ENCODE measurements around the gene C20orf202.
A peak's percentile ranks its signal among the peaks of the same experiment; 100 is the strongest.
"Not testable (repeated sequence)": the region's sequence is repeated elsewhere in the genome, so short reads cannot be mapped to it uniquely, and the experiment has no call there.

Gene C20orf202

DNA sequence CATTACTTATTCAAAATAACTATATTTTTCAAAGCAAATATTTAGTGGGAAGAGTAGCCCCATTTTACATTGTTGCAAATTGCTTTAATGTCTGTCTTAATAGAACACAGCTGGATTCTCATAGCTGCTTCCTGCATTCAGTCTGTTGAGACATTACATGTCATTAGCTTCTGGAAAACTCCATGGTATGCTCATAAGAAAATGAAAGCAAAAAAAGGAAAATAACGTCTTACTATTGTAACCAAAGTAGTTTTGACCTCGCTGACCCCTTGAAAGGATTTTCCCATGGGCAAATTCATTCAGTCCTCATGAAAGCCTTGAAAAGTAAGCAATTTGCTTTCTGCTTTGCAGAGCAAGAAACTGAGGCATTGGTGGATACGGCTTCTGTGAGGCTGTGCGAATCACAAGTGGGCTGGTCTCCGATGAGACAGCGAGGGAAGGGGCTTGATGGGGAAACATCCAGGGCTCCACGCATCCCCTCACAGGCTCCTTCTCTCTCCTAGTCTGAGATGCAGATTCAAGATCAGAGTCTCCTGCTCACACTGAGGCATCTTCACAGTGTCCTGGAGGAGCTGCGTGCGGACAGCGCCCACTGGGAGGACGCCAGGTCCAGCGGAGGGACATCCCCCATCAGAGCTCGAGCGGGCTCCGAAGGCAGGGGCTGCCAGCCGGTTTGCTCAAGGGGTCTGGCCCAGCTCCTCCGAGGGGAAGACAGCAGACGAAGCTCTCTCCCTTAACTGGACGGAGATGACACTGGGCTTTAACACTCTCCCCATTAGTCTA is 3.3 kb downstream of the C20orf202 start:
- Mint-ChIP-seq H3K36me3 (ENCODE audit: low read depth) (no peaks in the 10 kb centered on the region), H3K9me3 (no peaks in the 10 kb centered on the region), H3K4me3 (no peak overlapping the region), H3K4me1 (ENCODE audit: low read depth) (no peaks in the 10 kb centered on the region), H3K27me3 (ENCODE audit: low read depth) (peaks cover 25% of the 10 kb centered on the region), H3K27ac (no peak overlapping the region)
- DNase-seq (ENCODE audit: low spot score), result no peak

DNA sequence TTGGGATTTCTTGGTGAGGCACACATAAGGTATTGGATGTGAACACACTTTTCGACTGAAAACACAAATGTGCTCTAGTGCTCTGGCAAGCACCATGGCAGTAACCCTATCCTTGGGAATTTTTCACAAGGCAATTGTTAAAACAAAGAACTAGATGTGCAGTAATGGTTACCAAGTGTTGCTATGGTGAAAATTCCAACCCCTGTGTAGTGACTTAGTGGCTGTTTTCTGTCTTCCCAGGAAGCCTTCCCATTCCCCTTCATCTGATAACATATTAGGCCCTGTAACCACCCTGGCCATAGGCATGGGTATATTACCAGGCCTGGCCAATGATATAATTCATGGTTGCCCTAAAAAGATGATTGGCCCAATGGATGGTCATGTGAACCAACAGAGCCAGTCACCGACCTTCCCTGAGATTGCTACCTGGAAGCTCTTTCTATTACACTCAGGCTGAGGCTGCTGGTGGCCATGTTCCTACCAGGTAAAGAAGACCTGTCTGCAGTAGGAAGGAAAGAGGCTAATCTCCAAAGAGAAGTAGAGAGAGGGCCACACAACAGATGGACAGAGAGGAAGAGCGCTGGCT is 4.1 kb downstream of the C20orf202 start:
- H3K27me3 Mint-ChIP-seq (ENCODE audit: low read depth), result peaks cover 25% of the 10 kb centered on the region
- H3K36me3 Mint-ChIP-seq (ENCODE audit: low read depth), result no peaks in the 10 kb centered on the region
- no peaks in the 10 kb centered on the region for H3K9me3 Mint-ChIP-seq
- H3K27ac Mint-ChIP-seq, result no peak overlapping the region
- H3K4me3 Mint-ChIP-seq, result no peak overlapping the region
- DNase-seq (ENCODE audit: low spot score), result no peak
- no peaks in the 10 kb centered on the region for H3K4me1 Mint-ChIP-seq (ENCODE audit: low read depth)

- H3K27me3 Mint-ChIP-seq (ENCODE audit: low read depth), result peaks cover 20% of the 10 kb centered on the region
- no peak overlapping the region for H3K27ac Mint-ChIP-seq
- H3K36me3 Mint-ChIP-seq (ENCODE audit: low read depth), result no peaks in the 10 kb centered on the region
These were observed 6.5 kb downstream of the C20orf202 start for GRCh38 chr20:1209447-1210387.

GRCh38 chr20:1210501-1210900 is 7.2 kb downstream of the C20orf202 start:
- peaks cover 20% of the 10 kb centered on the region for H3K27me3 Mint-ChIP-seq (ENCODE audit: low read depth)
- DNase-seq (ENCODE audit: low spot score), result no peak
- H3K27ac Mint-ChIP-seq, result no peak overlapping the region
- no peaks in the 10 kb centered on the region for H3K9me3 Mint-ChIP-seq
- H3K36me3 Mint-ChIP-seq (ENCODE audit: low read depth), result no peaks in the 10 kb centered on the region
- no peak overlapping the region for H3K4me3 Mint-ChIP-seq
- peaks cover 18% of the 10 kb centered on the region for H3K4me1 Mint-ChIP-seq (ENCODE audit: low read depth)

More at GRCh38 chr20:1209447-1210387, 6.5 kb downstream of the C20orf202 start:
- no peak for DNase-seq (ENCODE audit: low spot score)
- peaks cover 10% of the 10 kb centered on the region for H3K4me1 Mint-ChIP-seq (ENCODE audit: low read depth)
- no peak overlapping the region for H3K4me3 Mint-ChIP-seq
- H3K9me3 Mint-ChIP-seq, result no peaks in the 10 kb centered on the region

GRCh38 chr20:1212023-1212422 is 8.8 kb downstream of the C20orf202 start:
- Mint-ChIP-seq H3K27ac (no peak overlapping the region), H3K9me3 (no peaks in the 10 kb centered on the region), H3K4me1 (ENCODE audit: low read depth) (peaks cover 27% of the 10 kb centered on the region), H3K36me3 (ENCODE audit: low read depth) (no peaks in the 10 kb centered on the region), H3K4me3 (no peak overlapping the region), H3K27me3 (ENCODE audit: low read depth) (peaks cover 20% of the 10 kb centered on the region)
- DNase-seq (ENCODE audit: low spot score), result no peak

DNA sequence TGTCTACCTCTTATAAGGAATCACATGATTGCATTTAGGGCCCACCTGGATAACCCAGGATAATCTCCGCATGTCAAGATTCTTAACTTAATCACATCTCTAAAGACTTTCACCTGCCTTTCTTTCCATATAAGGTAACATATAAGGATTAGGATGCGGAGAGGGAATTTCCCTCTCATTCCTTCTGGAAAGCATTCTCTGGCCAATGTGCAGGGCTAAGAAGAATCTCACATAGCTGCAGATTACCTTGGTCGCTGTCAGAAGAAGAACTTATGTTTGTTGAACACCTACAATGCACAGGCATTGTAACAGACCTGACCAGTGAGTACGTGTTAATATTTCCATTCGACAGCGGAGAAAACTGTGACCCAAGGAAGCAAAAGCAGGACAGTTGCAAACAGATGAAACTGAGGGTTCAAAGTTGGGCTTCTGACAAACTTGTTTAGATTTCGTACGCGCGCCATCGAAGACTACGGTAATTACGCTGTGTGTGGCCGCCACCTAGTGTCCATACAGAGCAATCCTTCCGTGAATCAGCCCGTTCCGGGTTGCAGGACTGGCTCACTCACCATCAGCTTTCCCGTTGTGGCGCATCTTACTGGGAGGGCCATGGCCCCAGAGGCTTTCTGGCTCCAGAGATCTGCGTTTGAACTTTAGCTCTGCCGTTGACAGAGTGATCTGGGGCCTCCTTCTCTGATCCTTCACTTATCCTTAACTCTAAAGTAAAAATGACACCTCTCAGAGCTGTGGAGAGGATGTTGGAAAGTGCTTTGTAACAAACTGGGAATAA is 9.5 kb downstream of the C20orf202 start:
- Mint-ChIP-seq H3K27ac (no peak overlapping the region), H3K27me3 (ENCODE audit: low read depth) (peaks cover 18% of the 10 kb centered on the region), H3K4me3 (no peak overlapping the region), H3K36me3 (ENCODE audit: low read depth) (no peaks in the 10 kb centered on the region), H3K9me3 (no peaks in the 10 kb centered on the region), H3K4me1 (ENCODE audit: low read depth) (peaks cover 27% of the 10 kb centered on the region)
- peak; percentile 67 for DNase-seq (ENCODE audit: low spot score)

DNA sequence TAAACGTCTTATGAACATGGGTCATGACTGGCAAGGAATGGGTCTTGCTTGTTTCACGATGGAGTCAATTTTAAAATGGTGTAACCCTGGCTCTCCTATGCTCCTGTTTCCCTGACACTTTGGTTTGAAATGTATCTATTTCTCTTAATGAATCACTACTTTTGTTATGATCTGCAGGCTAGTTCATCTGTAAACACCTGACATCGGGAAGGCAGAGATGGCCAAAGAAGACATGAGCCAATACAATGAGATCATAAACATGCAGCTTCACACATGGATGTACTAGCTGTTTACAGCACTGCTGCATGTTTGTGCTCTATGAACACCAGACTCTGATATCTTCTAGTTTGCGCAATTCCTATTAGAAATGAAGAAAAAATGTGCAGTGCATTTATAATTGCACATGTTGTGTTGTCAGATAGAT is 11.6 kb downstream of the C20orf202 start:
- no peak for DNase-seq (ENCODE audit: low spot score)
- Mint-ChIP-seq H3K4me1 (ENCODE audit: low read depth) (peaks cover 27% of the 10 kb centered on the region), H3K4me3 (peak overlapping the region; percentile 63), H3K27ac (no peak overlapping the region), H3K9me3 (no peaks in the 10 kb centered on the region), H3K27me3 (ENCODE audit: low read depth) (peaks cover 12% of the 10 kb centered on the region), H3K36me3 (ENCODE audit: low read depth) (no peaks in the 10 kb centered on the region)

DNA sequence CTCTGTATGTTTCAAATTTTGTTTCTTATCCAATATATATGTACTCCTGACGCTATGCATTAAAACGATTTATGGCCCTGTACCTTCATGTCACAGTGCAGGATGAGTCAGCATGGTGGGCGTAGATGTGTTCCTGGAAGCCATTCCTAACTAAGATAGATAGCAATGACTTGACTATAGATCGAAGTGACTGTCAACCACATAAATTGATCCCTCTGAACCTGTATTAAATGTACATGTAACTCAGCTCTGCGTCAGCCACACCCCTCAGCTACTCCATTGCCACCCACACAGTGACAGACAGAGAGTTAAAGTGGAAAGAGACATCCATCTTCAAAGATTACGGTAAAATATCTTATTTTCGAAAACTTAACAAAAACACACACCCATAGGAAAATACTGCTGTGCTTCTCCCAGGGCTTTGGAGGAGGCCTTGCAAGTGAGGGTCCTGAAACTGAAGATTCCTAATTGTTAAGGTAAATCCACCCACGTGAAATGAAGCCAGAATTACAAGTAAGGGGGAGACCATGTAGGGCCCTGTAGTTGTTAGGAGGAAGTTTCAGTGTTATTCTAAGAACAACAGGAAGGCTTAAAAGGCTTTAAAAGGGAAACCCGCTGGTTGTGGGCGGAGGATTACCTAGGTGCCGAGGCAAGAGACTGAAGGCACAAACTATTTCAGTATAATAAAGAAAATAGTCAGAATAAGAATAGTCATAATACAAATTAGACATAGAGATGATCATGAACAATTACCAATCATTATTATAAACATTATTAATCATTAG is 12.3 kb downstream of the C20orf202 start:
- peak; percentile 74 for DNase-seq (ENCODE audit: low spot score)
- no peaks in the 10 kb centered on the region for H3K9me3 Mint-ChIP-seq
- H3K4me3 Mint-ChIP-seq, result peak overlapping the region; percentile 63
- H3K27me3 Mint-ChIP-seq (ENCODE audit: low read depth), result peaks cover 14% of the 10 kb centered on the region
- H3K4me1 Mint-ChIP-seq (ENCODE audit: low read depth), result peaks cover 27% of the 10 kb centered on the region
- no peaks in the 10 kb centered on the region for H3K36me3 Mint-ChIP-seq (ENCODE audit: low read depth)
- H3K27ac Mint-ChIP-seq, result peak overlapping the region; percentile 89

- not testable (repeated sequence) for H3K36me3 Mint-ChIP-seq (ENCODE audit: low read depth); H3K27ac Mint-ChIP-seq; H3K4me3 Mint-ChIP-seq; DNase-seq (ENCODE audit: low spot score); H3K9me3 Mint-ChIP-seq
- H3K27me3 Mint-ChIP-seq (ENCODE audit: low read depth), result peaks cover 26% of the 10 kb centered on the region
- H3K4me1 Mint-ChIP-seq (ENCODE audit: low read depth), result peaks cover 27% of the 10 kb centered on the region
These were observed 13.5 kb downstream of the C20orf202 start for GRCh38 chr20:1216527-1217427.

DNA sequence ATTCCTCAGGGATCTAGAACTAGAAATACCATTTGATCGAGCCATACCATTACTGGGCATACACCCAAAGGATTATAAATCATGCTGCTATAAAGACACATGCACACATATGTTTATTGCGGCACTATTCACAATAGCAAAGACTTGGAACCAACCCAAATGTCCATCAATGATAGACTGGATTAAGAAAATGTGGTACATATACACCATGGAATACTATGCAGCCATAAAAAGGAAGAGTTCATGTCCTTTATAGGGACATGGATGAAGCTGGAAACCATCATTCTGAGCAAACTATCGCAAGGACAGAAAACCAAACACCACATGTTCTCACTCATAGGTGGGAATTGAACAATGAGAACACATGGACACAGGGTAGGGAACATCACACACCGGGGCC is 19.5 kb downstream of the C20orf202 start:
- H3K36me3 Mint-ChIP-seq (ENCODE audit: low read depth); H3K9me3 Mint-ChIP-seq; DNase-seq (ENCODE audit: low spot score); H3K27ac Mint-ChIP-seq; H3K4me3 Mint-ChIP-seq: not testable (repeated sequence)
- Mint-ChIP-seq H3K27me3 (ENCODE audit: low read depth) (peaks cover 52% of the 10 kb centered on the region), H3K4me1 (ENCODE audit: low read depth) (peaks cover 14% of the 10 kb centered on the region)

GRCh38 chr20:1224205-1224890 is 21.1 kb downstream of the C20orf202 start:
- Mint-ChIP-seq H3K36me3 (ENCODE audit: low read depth) (no peaks in the 10 kb centered on the region), H3K9me3 (no peaks in the 10 kb centered on the region), H3K4me1 (ENCODE audit: low read depth) (peaks cover 14% of the 10 kb centered on the region), H3K27me3 (ENCODE audit: low read depth) (peaks cover 56% of the 10 kb centered on the region), H3K27ac (no peak overlapping the region), H3K4me3 (peak overlapping the region; percentile 2)
- no peak for DNase-seq (ENCODE audit: low spot score)
